H1 (cell line): Measurements from ENCODE around the gene ZNF629. TPM values are rescaled to one million over a fixed set of nuclear protein-coding genes. Genes with fewer than 3 reads are reported as not detected.

Source experiments
- CTCF ChIA-PET: fragments of 300-600 bp; sonication (Branson Sonifier 250); formaldehyde crosslinking; loops from one replicate; lab custom pipeline; 2021; ENCODE audit not compliant: partially characterized antibody; lab: Charles Lee
- POLR2A ChIA-PET: fragments of 300-600 bp; sonication (Branson Sonifier 250); formaldehyde crosslinking; loops from one replicate; lab custom pipeline; 2021; ENCODE audit warnings: inconsistent platforms; ENCODE audit not compliant: partially characterized antibody; lab: Charles Lee
- DNase-seq, 2 experiments: peaks; one replicate each; pipeline versions ENCODE4 v3.0.0 to v3.0.0-alpha.2; 2010 to 2022; ENCODE audit warnings: low spot score in 2 of 2, low read depth in 1 of 2, mixed read lengths in 1 of 2
- FAIRE-seq: peaks from 2 replicates; lab custom pipeline; 2011; peaks lifted over from hg19 to GRCh38; lab: Jason Lieb, UNC
- H2AFZ ChIP-seq: 2 replicates; pipeline ENCODE4 v1.8.1; 2012; ENCODE audit warnings: low read length, inconsistent platforms
- H2AK5ac ChIP-seq: 2 replicates; pipeline ENCODE4 v1.6.1; 2013; ENCODE audit warnings: low read depth, low read length
- H2BK120ac ChIP-seq: replicated peaks from 2 replicates; pipeline ENCODE3; 2013; ENCODE audit warnings: low read depth, low read length, inconsistent platforms
- H2BK12ac ChIP-seq: 2 replicates; pipeline ENCODE4 v1.6.1; 2013; ENCODE audit warnings: low read depth, low read length
- H2BK15ac ChIP-seq: 2 replicates; pipeline ENCODE4 v1.6.1; 2013; ENCODE audit warnings: low read length
- H2BK20ac ChIP-seq: 2 replicates; pipeline ENCODE4 v1.6.1; 2013; ENCODE audit warnings: low read length
- H2BK5ac ChIP-seq: 2 replicates; pipeline ENCODE4 v1.6.1; 2013; ENCODE audit warnings: low read depth, low read length
- H3K14ac ChIP-seq: 2 replicates; pipeline ENCODE4 v1.6.1; 2013; ENCODE audit warnings: inconsistent platforms; ENCODE audit not compliant: insufficient read length
- H3K18ac ChIP-seq: 2 replicates; pipeline ENCODE4 v1.6.1; 2013; ENCODE audit warnings: low read length; ENCODE audit errors: extremely low read depth
- H3K23ac ChIP-seq: 2 replicates; pipeline ENCODE4 v1.6.1; 2013; ENCODE audit warnings: inconsistent platforms; ENCODE audit not compliant: insufficient read length
- H3K23me2 ChIP-seq: 2 replicates; pipeline ENCODE4 v1.6.1; 2013; ENCODE audit warnings: low read depth, low read length
- H3K27ac ChIP-seq: 2 replicates; pipeline ENCODE4 v1.6.1; 2011; ENCODE audit warnings: low read depth, low read length, inconsistent platforms
- H3K27me3 ChIP-seq, 4 experiments: replicated peaks in 1 of 4; 1 replicate in 1 of 4; 2 replicates in 3 of 4; pipeline versions ENCODE4 v1.6.1 to v1.8.1; 2011 to 2013; ENCODE audit warnings: low read length in 3 of 4, mild to moderate bottlenecking in 3 of 4, inconsistent platforms in 2 of 4, mixed read lengths in 2 of 4, moderate library complexity in 1 of 4; ENCODE audit not compliant: control insufficient read depth in 3 of 4, insufficient read depth in 3 of 4; ENCODE audit errors: extremely low read depth in 1 of 4
- H3K36me3 ChIP-seq, 4 experiments: 2 replicates each; pipeline versions ENCODE4 v1.6.1 to v1.8.1; 2011 to 2013; ENCODE audit warnings: mild to moderate bottlenecking in 4 of 4, low read length in 3 of 4, moderate library complexity in 2 of 4, control low read depth in 1 of 4, inconsistent platforms in 1 of 4; ENCODE audit not compliant: insufficient read depth in 4 of 4, control insufficient read depth in 2 of 4
- H3K4ac ChIP-seq: replicated peaks from 2 replicates; pipeline ENCODE3; 2013; ENCODE audit warnings: low read length, low read depth, mixed read lengths, inconsistent platforms; ENCODE audit not compliant: insufficient read length
- H3K4me1 ChIP-seq, 4 experiments: replicated peaks in 1 of 4; 1 replicate in 1 of 4; 2 replicates in 3 of 4; pipeline versions ENCODE4 v1.6.1 to v1.8.1; 2011 to 2013; ENCODE audit warnings: low read length in 3 of 4, inconsistent platforms in 2 of 4, mixed read lengths in 1 of 4; ENCODE audit not compliant: insufficient read depth in 4 of 4, control insufficient read depth in 3 of 4
- H3K4me2 ChIP-seq, 2 experiments: 2 replicates each; pipeline versions ENCODE4 v1.6.1 to v1.8.1; 2011 to 2013; ENCODE audit warnings: low read depth in 2 of 2, low read length in 2 of 2, control low read depth in 1 of 2, inconsistent platforms in 1 of 2, mild to moderate bottlenecking in 1 of 2; ENCODE audit not compliant: insufficient read depth in 1 of 2
- H3K4me3 ChIP-seq, 4 experiments: fragments of 200-600, 300-600 bp in 1 of 4; sonication (generic), shearing (Covaris generic), sonication (Bioruptor Twin) in 1 of 4; 2 replicates each; pipeline versions ENCODE4 v1.5.1 to v1.8.1; 2011 to 2016; ENCODE audit warnings: low read length in 4 of 4, low read depth in 3 of 4, control low read depth in 2 of 4, inconsistent platforms in 2 of 4, mild to moderate bottlenecking in 2 of 4, mixed read lengths in 1 of 4, moderate library complexity in 1 of 4; ENCODE audit not compliant: insufficient read depth in 2 of 4; ENCODE audit errors: extremely low read depth in 1 of 4
- H3K56ac ChIP-seq: replicated peaks from 2 replicates; pipeline ENCODE3; 2013; ENCODE audit warnings: low read depth, mild to moderate bottlenecking, mixed read lengths, low read length, inconsistent platforms; ENCODE audit not compliant: insufficient read length
- H3K79me1 ChIP-seq: 2 replicates; pipeline ENCODE4 v1.6.1; 2013; ENCODE audit warnings: low read depth, low read length, control low read depth
- H3K79me2 ChIP-seq, 2 experiments: 2 replicates each; pipeline versions ENCODE4 v1.6.1 to v1.8.1; 2012 to 2013; ENCODE audit warnings: low read length in 2 of 2, mild to moderate bottlenecking in 2 of 2, inconsistent platforms in 1 of 2; ENCODE audit not compliant: insufficient read depth in 2 of 2, control insufficient read depth in 1 of 2
- H3K9ac ChIP-seq, 4 experiments: replicated peaks in 1 of 4; 1 replicate in 1 of 4; 2 replicates in 3 of 4; pipeline versions ENCODE4 v1.6.1 to v1.8.1; 2011 to 2013; ENCODE audit warnings: low read depth in 3 of 4, low read length in 3 of 4, control low read depth in 2 of 4, mild to moderate bottlenecking in 2 of 4, moderate library complexity in 2 of 4, inconsistent platforms in 1 of 4; ENCODE audit errors: extremely low read depth in 1 of 4
- H3K9me3 ChIP-seq, 2 experiments: 2 replicates each; pipeline versions ENCODE4 v1.6.1 to v1.8.1; 2012 to 2013; ENCODE audit warnings: mild to moderate bottlenecking in 2 of 2, moderate library complexity in 2 of 2, control low read depth in 1 of 2, inconsistent platforms in 1 of 2, low read depth in 1 of 2, low read length in 1 of 2, mixed read lengths in 1 of 2; ENCODE audit not compliant: insufficient read depth in 2 of 2
- H4K20me1 ChIP-seq, 2 experiments: replicated peaks in 1 of 2; 2 replicates each; pipeline versions ENCODE3 to v1.8.1; 2011 to 2013; ENCODE audit warnings: inconsistent platforms in 2 of 2, low read length in 2 of 2, mild to moderate bottlenecking in 1 of 2; ENCODE audit not compliant: insufficient read depth in 2 of 2, control insufficient read depth in 1 of 2
- H4K5ac ChIP-seq: 2 replicates; pipeline ENCODE4 v1.6.1; 2013; ENCODE audit warnings: low read length, low read depth, mixed read lengths, inconsistent platforms; ENCODE audit not compliant: insufficient read length
- H4K8ac ChIP-seq: 2 replicates; pipeline ENCODE4 v1.8.0; 2013; ENCODE audit warnings: mild to moderate bottlenecking, moderate library complexity, low read length, inconsistent platforms; ENCODE audit not compliant: insufficient read depth; ENCODE audit errors: extremely low read depth
- H4K91ac ChIP-seq: replicated peaks from 2 replicates; pipeline ENCODE3; 2013; ENCODE audit warnings: low read length, mixed read lengths, inconsistent platforms; ENCODE audit not compliant: insufficient read length
- GTF2F1 ChIP-seq: IDR thresholded peaks from 2 replicates; pipeline ENCODE4 v1.6.1; 2012; ENCODE audit warnings: low read depth, low read length, improper control_type of control experiment, borderline replicate concordance
- WGBS, 2 experiments: shearing (Covaris generic) in 1 of 2; methylation state at CpG; one replicate each; pipeline versions ENCODE4 v1.1.6 to v1.1.7; 2013 to 2015; ENCODE audit warnings: low lambda C conversion rate in 2 of 2, mixed read lengths in 2 of 2, inconsistent platforms in 1 of 2, low coverage in 1 of 2, missing lambda C conversion rate in 1 of 2; ENCODE audit not compliant: insufficient replicate concordance in 2 of 2, insufficient coverage in 1 of 2, insufficient read length in 1 of 2; ENCODE audit errors: extremely low coverage in 1 of 2, missing lambda C conversion rate in 1 of 2; 5-methylcytosine and 5-hydroxymethylcytosine counted together
- polyA plus RNA-seq, 7 experiments: library from polyadenylated mRNA; depleted of rRNA in 3 of 7; stranded (reverse) in 5 of 7; unstranded in 2 of 7; fragments of >200 nt in 5 of 7; fragments of 200-250 nt in 2 of 7; gene quantifications; 1 replicate in 5 of 7; 2 replicates in 1 of 7; 4 replicates in 1 of 7; pipeline versions ENCODE4 v1.2.1 to v1.2.3, GENCODE V29; 2011 to 2013; ENCODE audit warnings: missing spikeins in 2 of 7, mixed read lengths in 2 of 7
- total RNA-seq: library from RNA; stranded (reverse); fragmentation: NEBNext Ultra II Directional; extraction: Animal tissue kit (Norgen Biotek cat#: 25700); gene quantifications from 2 replicates; pipeline ENCODE4 v1.2.1, GENCODE V29; 2021
- TF ChIP-seq, protein P1 (sequence below): IDR thresholded peaks from 2 replicates; pipeline ENCODE4 v1.6.1; 2011; ENCODE audit warnings: low read depth, mild to moderate bottlenecking, low read length; ENCODE audit not compliant: insufficient read depth

The ZNF629 gene
- total and polyA plus RNA-seq, 2 of the 8 experiments (the other 6 are each of a cell fraction or from before 2014, with no cell fraction given), result 11.0 to 19.5 TPM

DNA sequence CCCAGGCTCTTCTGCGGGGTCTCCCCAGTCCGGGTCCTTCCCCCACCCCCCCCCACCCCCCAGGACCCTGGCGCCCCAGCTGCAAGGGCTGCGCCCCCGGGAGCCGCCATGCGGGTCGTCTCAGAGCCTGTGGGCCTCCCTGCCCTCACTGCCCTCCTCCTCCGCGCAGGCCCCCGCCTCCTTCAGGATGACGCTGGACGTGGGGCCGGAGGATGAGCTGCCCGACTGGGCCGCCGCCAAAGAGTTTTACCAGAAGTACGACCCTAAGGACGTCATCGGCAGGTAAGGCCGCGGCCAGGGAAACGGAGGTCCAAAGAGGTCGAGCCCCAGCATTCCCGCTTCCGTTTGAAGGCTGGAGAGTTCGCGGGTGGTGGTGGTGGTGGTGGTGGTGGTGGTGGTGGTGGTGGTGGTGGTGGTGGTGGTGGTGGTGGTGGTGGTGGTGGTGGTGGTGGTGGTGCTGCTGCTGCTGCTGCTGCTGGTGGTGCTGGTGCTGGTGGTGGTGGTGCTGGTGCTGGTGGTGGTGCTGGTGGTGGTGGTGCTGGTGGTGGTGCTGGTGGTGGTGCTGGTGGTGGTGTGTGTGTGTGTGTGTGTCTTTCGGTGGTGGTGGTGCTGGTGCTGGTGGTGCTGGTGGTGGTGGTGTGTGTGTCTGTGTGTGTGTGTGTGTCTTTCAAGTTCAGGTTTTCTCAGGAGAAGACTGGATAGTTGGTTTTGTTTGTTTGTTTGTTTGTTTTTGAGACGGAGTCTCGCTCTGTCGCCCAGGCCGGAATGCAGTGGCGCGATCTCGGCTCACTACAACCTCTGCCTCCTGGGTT, 38.2 kb downstream of the ZNF629 start:
- peaks cover 7% of the 10 kb centered on the region; the same call in 1 of the 2 replicates for H3K23me2 ChIP-seq
- peaks cover 0 to 4% (median 0%) of the 10 kb centered on the region in 4 experiments; a peak in 2 of 7 replicates for H3K4me1 ChIP-seq
- no peak overlapping the region for H4K5ac ChIP-seq
- peaks cover 3 to 6% of the 10 kb centered on the region in 2 experiments for H4K20me1 ChIP-seq
- CTCF ChIA-PET, result interaction anchor here (1.6 kb wide), 1 partner anchor 12 kb away, joined by 6 read pairs; no protein-coding TSS in a partner anchor
- no peaks in the 10 kb centered on the region for H3K9me3 ChIP-seq
- no peaks in the 10 kb centered on the region for H3K27me3 ChIP-seq
- DNase-seq, result peak in 1 of 2 experiments; percentile 77
- H2BK12ac ChIP-seq, result no peak overlapping the region
- no peak overlapping the region for H2BK20ac ChIP-seq
- H3K4ac ChIP-seq, result no peak overlapping the region
- H3K14ac ChIP-seq, result no peak overlapping the region
- H3K4me3 ChIP-seq, result peak overlapping the region; percentile 54 to 81 (median 65)
- H2AK5ac ChIP-seq, result no peak overlapping the region
- FAIRE-seq, result no peak
- peaks cover 6 to 24% (median 14%) of the 10 kb centered on the region in 4 experiments; a peak in 7 of 8 replicates for H3K36me3 ChIP-seq
- peak overlapping the region; percentile 67 to 71; a peak in 3 of 4 replicates for H3K4me2 ChIP-seq
- peaks cover 8% of the 10 kb centered on the region; the same call in 1 of the 2 replicates for H3K79me1 ChIP-seq
- no peak overlapping the region for H2BK15ac ChIP-seq
- WGBS, 2 experiments, result 26% methylated on average over 13 of the region's 36 CpGs; no CpG with 5 or more reads in 1 of the 2 experiments
- no peak overlapping the region for H2BK5ac ChIP-seq
- H3K18ac ChIP-seq, result peak overlapping the region; percentile 71; the same call in 1 of the 2 replicates
- no peak overlapping the region for H2BK120ac ChIP-seq
- H2AFZ ChIP-seq, result no peak overlapping the region; the same call in 1 of the 2 replicates
- no peak overlapping the region for H4K8ac ChIP-seq
- H3K56ac ChIP-seq, result no peak overlapping the region
- POLR2A ChIA-PET, result interaction anchor here (0.6 to 7.1 kb wide), 20 partner anchors 12 to 428 kb away, joined by 3 to 92 read pairs (median 5); partner anchors contain the start of genes CFAP119, PRR14, RNF40 and SRCAP
- peak overlapping the region; percentile 65; the same call in 1 of the 2 replicates for H3K27ac ChIP-seq
- no peak overlapping the region for H4K91ac ChIP-seq
- H3K79me2 ChIP-seq, result peaks cover 0 to 15% of the 10 kb centered on the region in 2 experiments; a peak in 2 of 4 replicates
- H3K23ac ChIP-seq, result no peak overlapping the region
- peak overlapping the region; percentile 63 to 78 (median 74) for H3K9ac ChIP-seq
- TF ChIP-seq, protein P1, sequence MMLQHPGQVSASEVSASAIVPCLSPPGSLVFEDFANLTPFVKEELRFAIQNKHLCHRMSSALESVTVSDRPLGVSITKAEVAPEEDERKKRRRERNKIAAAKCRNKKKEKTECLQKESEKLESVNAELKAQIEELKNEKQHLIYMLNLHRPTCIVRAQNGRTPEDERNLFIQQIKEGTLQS, result no peak
- TF ChIP-seq GTF2F1, result no peak
